Left lobe of liver (tissue), 2 donors: ENCODE measurements around the gene MTHFR. TPM values are rescaled to one million over a fixed set of nuclear protein-coding genes. Genes with fewer than 3 reads are reported as not detected.
A peak's percentile ranks its signal among the peaks of the same experiment; 100 is the strongest.

ENCODE experiments used
- ATAC-seq: fragments of 200-7000 bp; cut with Tn5 transposase; one replicate; pipeline ENCODE4 v1.9.1; 2020; ENCODE audit warnings: mild to moderate bottlenecking, moderate library complexity
- DNase-seq: peaks from one replicate; pipeline ENCODE4 v3.0.0-alpha.2; 2020; ENCODE audit warnings: low spot score
- total RNA-seq: library from RNA; stranded (reverse); gene quantifications from one replicate; pipeline ENCODE4 v1.2.1, GENCODE V29; 2021
- donor health status: DM: no; HTN: no; CAD: no; lungs with moderate emphysema.
- donor health status: DM: no; HTN: yes; CAD: no.

The MTHFR gene
- total RNA-seq, 1 donor from 2014 or later: 14.9 TPM

GRCh38 chr1:11761988-11762406 lies 43.8 kb downstream of the MTHFR start, which contains the start of gene C1orf167:
Gene C1orf167, plus strand, starts transcription at chr1:11762193. Its CDS starts 2,208 bp downstream, at chr1:11764401.
- DNase-seq (no peak), ATAC-seq (peak; percentile 47)

- DNase-seq: no peak
- no peak for ATAC-seq
Measured at GRCh38 chr1:11761285-11761684, 44.5 kb downstream of the MTHFR start.

GRCh38 chr1:11759791-11760190 lies 46.0 kb downstream of the MTHFR start:
- DNase-seq (no peak), ATAC-seq (no peak)

- ATAC-seq: no peak
- no peak for DNase-seq
Measured at GRCh38 chr1:11757047-11757446, 48.7 kb downstream of the MTHFR start.

- no peak for ATAC-seq
Measured at GRCh38 chr1:11753555-11754208, 52.1 kb downstream of the MTHFR start.

GRCh38 chr1:11752359-11753088 lies 53.2 kb downstream of the MTHFR start:
- ATAC-seq (no peak), DNase-seq (no peak)

More at GRCh38 chr1:11753555-11754208, 52.1 kb downstream of the MTHFR start:
- DNase-seq: no peak

GRCh38 chr1:11751087-11751486 lies 54.7 kb downstream of the MTHFR start:
- ATAC-seq (no peak), DNase-seq (no peak)

GRCh38 chr1:11749996-11750395 lies 55.8 kb downstream of the MTHFR start:
- DNase-seq (no peak), ATAC-seq (no peak)

- peak; percentile 85 for ATAC-seq
- no peak for DNase-seq
Measured at GRCh38 chr1:11749203-11749689, 56.5 kb downstream of the MTHFR start.

- no peak for DNase-seq
- ATAC-seq: no peak
Measured at GRCh38 chr1:11748294-11749202, 57.2 kb downstream of the MTHFR start.

GRCh38 chr1:11746795-11747487 lies 58.8 kb downstream of the MTHFR start:
- ATAC-seq: no peak
- no peak for DNase-seq

GRCh38 chr1:11746092-11746491 lies 59.7 kb downstream of the MTHFR start:
- DNase-seq: no peak
- no peak for ATAC-seq

- ATAC-seq (no peak), DNase-seq (no peak)
Measured at GRCh38 chr1:11744287-11744686, 61.5 kb downstream of the MTHFR start.

GRCh38 chr1:11741919-11742558 lies 63.7 kb downstream of the MTHFR start:
- ATAC-seq: no peak
- no peak for DNase-seq

GRCh38 chr1:11741482-11741881 lies 64.3 kb downstream of the MTHFR start:
- ATAC-seq: no peak
- no peak for DNase-seq

GRCh38 chr1:11740258-11741192 lies 65.2 kb downstream of the MTHFR start:
- ATAC-seq (no peak), DNase-seq (no peak)

- DNase-seq (no peak), ATAC-seq (no peak)
Measured at GRCh38 chr1:11738783-11739182, 67.0 kb downstream of the MTHFR start.

- ATAC-seq: no peak
- no peak for DNase-seq
Measured at GRCh38 chr1:11738096-11738495, 67.7 kb downstream of the MTHFR start.
